ENCODE results near the gene MPV17.

MPV17 gene

DNA sequence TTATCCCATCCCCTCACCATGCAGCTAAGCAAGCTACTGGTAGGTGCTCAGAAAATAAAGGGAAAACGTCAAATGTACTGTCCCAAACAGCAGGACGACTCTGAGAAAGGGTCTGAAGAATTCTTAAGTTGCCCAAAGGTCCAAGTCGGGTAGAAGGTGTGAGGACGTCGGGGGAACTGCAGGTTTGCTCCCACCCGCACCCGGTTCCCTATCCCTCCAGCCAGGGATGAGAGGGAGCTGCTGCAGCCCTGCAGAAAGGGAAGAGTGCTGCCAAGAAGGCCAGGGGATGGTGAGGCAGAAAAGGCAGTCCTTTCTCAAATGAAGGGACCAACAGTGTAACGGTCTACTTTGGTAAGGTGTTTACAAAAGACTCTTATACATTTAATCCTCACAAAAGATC, 7.8 kb downstream of the MPV17 start:
- Histone ChIP-seq H3K27me3 (ENCODE audit: insufficient read depth, low read depth, severe bottlenecking) (no peaks in the 10 kb centered on the region), H3K27ac (no peak overlapping the region), H3K4me3 (ENCODE audit: low read depth, low read length) (no peak overlapping the region), H3K9me3 (ENCODE audit: severe bottlenecking) (no peaks in the 10 kb centered on the region), H3K36me3 (no peaks in the 10 kb centered on the region)
- DNase-seq, result no peak
- no peak for TF ChIP-seq CTCF (IDR thresholded peaks at IDR 0.05; ENCODE audit: low read depth, low read length)

DNA sequence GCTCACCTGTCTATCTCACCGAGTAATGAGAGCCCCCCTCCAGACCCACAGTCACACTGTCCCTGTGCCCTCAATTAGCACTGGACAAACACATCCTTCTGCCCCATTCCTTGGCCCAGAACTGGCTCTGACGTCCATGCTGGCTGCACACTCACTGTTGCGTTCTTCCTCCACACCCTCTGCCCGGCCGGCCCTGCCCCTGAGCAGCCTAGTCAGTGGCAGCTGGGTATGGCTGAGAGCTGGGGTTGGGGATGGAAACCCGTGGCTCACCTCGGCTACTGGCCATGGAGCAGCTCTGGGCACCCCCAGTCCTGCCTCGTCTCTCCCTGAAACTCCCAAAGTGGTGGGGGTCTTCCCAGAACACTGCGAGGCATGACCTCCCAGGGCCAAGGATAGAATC, 8.2 kb downstream of the MPV17 start:
- no peak overlapping the region for H3K4me3 ChIP-seq (ENCODE audit: low read depth, low read length)
- no peaks in the 10 kb centered on the region for H3K9me3 ChIP-seq (ENCODE audit: severe bottlenecking)

GRCh38 chr2:27313882-27314645, 8.8 kb downstream of the MPV17 start:
- no peak overlapping the region for H3K4me3 ChIP-seq (ENCODE audit: low read depth, low read length)
- H3K9me3 ChIP-seq (ENCODE audit: severe bottlenecking), result no peaks in the 10 kb centered on the region
- no peak for TF ChIP-seq CTCF (IDR thresholded peaks at IDR 0.05; ENCODE audit: low read depth, low read length)
- DNase-seq, result no peak
- no peaks in the 10 kb centered on the region for H3K27me3 ChIP-seq (ENCODE audit: insufficient read depth, low read depth, severe bottlenecking)
- no peaks in the 10 kb centered on the region for H3K36me3 ChIP-seq
- H3K27ac ChIP-seq, result no peak overlapping the region

More for the DNA sequence above, 8.2 kb downstream of the MPV17 start:
- no peak for TF ChIP-seq CTCF (IDR thresholded peaks at IDR 0.05; ENCODE audit: low read depth, low read length)
- no peaks in the 10 kb centered on the region for H3K36me3 ChIP-seq
- no peak overlapping the region for H3K27ac ChIP-seq
- no peaks in the 10 kb centered on the region for H3K27me3 ChIP-seq (ENCODE audit: insufficient read depth, low read depth, severe bottlenecking)
- no peak for DNase-seq

- H3K4me3 ChIP-seq (ENCODE audit: low read depth, low read length), result no peak overlapping the region
- no peak for DNase-seq
- H3K9me3 ChIP-seq (ENCODE audit: severe bottlenecking), result no peaks in the 10 kb centered on the region
- no peak overlapping the region for H3K27ac ChIP-seq
- no peak for TF ChIP-seq CTCF (IDR thresholded peaks at IDR 0.05; ENCODE audit: low read depth, low read length)
- peaks cover 15% of the 10 kb centered on the region for H3K27me3 ChIP-seq (ENCODE audit: insufficient read depth, low read depth, severe bottlenecking)
- no peaks in the 10 kb centered on the region for H3K36me3 ChIP-seq
Measured at GRCh38 chr2:27312152-27312551, 10.7 kb downstream of the MPV17 start.

DNA sequence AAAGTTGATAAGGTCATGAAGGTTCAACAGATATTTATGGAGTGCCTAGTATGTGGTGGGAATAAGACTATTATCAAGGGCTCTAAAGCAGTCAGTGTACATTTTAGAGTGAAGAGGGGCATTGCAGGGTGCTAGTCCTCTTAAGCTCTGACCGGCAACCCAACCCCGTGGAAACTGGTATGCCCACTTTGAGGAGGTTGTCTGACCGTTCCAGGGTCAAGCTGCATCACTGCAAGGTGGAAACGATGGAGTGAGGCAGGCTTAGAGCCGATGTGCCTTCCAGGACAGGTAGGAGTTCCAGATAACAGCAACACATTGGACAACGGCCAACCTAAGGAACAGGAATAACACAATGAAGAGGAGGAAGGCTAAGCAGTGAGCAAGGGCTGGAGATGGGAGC, 13.2 kb downstream of the MPV17 start:
- Histone ChIP-seq H3K4me3 (ENCODE audit: low read depth, low read length) (no peak overlapping the region), H3K36me3 (no peaks in the 10 kb centered on the region), H3K27ac (no peak overlapping the region), H3K9me3 (ENCODE audit: severe bottlenecking) (no peaks in the 10 kb centered on the region), H3K27me3 (ENCODE audit: insufficient read depth, low read depth, severe bottlenecking) (peaks cover 24% of the 10 kb centered on the region)
- DNase-seq, result no peak
- TF ChIP-seq CTCF (IDR thresholded peaks at IDR 0.05; ENCODE audit: low read depth, low read length), result no peak
